ENCODE measurements around the gene TUSC2.
A peak's percentile ranks its signal among the peaks of the same experiment; 100 is the strongest.

The TUSC2 gene

GRCh38 chr3:50334339-50335075, 6.5 kb upstream of the TUSC2 start:
- no peak for DNase-seq

GRCh38 chr3:50333744-50334328, 5.8 kb upstream of the TUSC2 start:
- DNase-seq, result no peak

GRCh38 chr3:50331364-50331907, 3.4 kb upstream of the TUSC2 start:
- no peak for DNase-seq

- DNase-seq, result no peak
Observed at GRCh38 chr3:50330330-50330729, 2.3 kb upstream of the TUSC2 start.

GRCh38 chr3:50327129-50327528, 894 bp downstream of the TUSC2 start:
- no peak for DNase-seq

- no peak for DNase-seq
Observed at GRCh38 chr3:50326182-50326541, 1.9 kb downstream of the TUSC2 start.

GRCh38 chr3:50325497-50326181, 2.4 kb downstream of the TUSC2 start:
- no peak for DNase-seq

GRCh38 chr3:50325113-50325480, 2.9 kb downstream of the TUSC2 start:
- DNase-seq, result no peak

GRCh38 chr3:50324351-50325112, 3.5 kb downstream of the TUSC2 start:
- DNase-seq, result peak; percentile 74

- no peak for DNase-seq
Observed at GRCh38 chr3:50323614-50324199, 4.3 kb downstream of the TUSC2 start.

- no peak for DNase-seq
Observed at GRCh38 chr3:50323092-50323600, 4.9 kb downstream of the TUSC2 start.

- no peak for DNase-seq
Observed at GRCh38 chr3:50322386-50323091, 5.5 kb downstream of the TUSC2 start, which contains the start of gene HYAL2. Gene HYAL2, minus strand, starts transcription at chr3:50322745. Its CDS starts 2,256 bp downstream, at chr3:50320489.

GRCh38 chr3:50322115-50322385, 6.0 kb downstream of the TUSC2 start:
- DNase-seq, result no peak

- peak; percentile 95 for DNase-seq
Observed at GRCh38 chr3:50321336-50322114, 6.5 kb downstream of the TUSC2 start.

GRCh38 chr3:50320853-50321335, 7.1 kb downstream of the TUSC2 start:
- no peak for DNase-seq

GRCh38 chr3:50319894-50320625, 8.0 kb downstream of the TUSC2 start:
- no peak for DNase-seq

GRCh38 chr3:50319181-50319893, 8.7 kb downstream of the TUSC2 start:
- DNase-seq, result no peak

GRCh38 chr3:50318615-50319014, 9.4 kb downstream of the TUSC2 start:
- DNase-seq, result no peak

GRCh38 chr3:50318163-50318562, 9.9 kb downstream of the TUSC2 start:
- DNase-seq, result no peak

GRCh38 chr3:50317300-50317699, 10.7 kb downstream of the TUSC2 start:
- DNase-seq, result no peak
